Small intestine (tissue), 7 donors: ENCODE measurements around the gene ANKS1B. TPM values are rescaled to one million over a fixed set of nuclear protein-coding genes. Genes with fewer than 3 reads are reported as not detected.

Experiments
- DNase-seq, 2 donors: peaks; one replicate each; pipeline versions ENCODE4 v3.0.0 to v3.0.0-alpha.2; 2013
- FAIRE-seq: peaks from 2 replicates; lab custom pipeline; 2012; peaks lifted over from hg19 to GRCh38; lab: Jason Lieb, UNC
- H3K27ac ChIP-seq, 3 donors: one replicate each; pipeline ENCODE4 v1.5.1; 2013; ENCODE audit warnings: low read length in 2 of 3, mild to moderate bottlenecking in 2 of 3, control low read depth in 1 of 3, inconsistent platforms in 1 of 3, low read depth in 1 of 3, moderate library complexity in 1 of 3
- H3K27me3 ChIP-seq, 3 donors: one replicate each; pipeline ENCODE4 v1.6.1; 2013; ENCODE audit warnings: low read length in 3 of 3, inconsistent platforms in 1 of 3; ENCODE audit not compliant: control insufficient read depth in 3 of 3, insufficient read depth in 3 of 3
- H3K36me3 ChIP-seq, 3 donors: one replicate each; pipeline ENCODE4 v1.6.1; 2013; ENCODE audit warnings: low read length in 3 of 3, inconsistent platforms in 1 of 3, low read depth in 1 of 3, mild to moderate bottlenecking in 1 of 3, moderate library complexity in 1 of 3; ENCODE audit not compliant: control insufficient read depth in 3 of 3, insufficient read depth in 2 of 3
- H3K4me1 ChIP-seq, 3 donors: one replicate each; pipeline ENCODE4 v1.6.1; 2013; ENCODE audit warnings: low read length in 2 of 3, inconsistent platforms in 1 of 3, low read depth in 1 of 3, mild to moderate bottlenecking in 1 of 3, moderate library complexity in 1 of 3; ENCODE audit not compliant: control insufficient read depth in 3 of 3, insufficient read depth in 2 of 3
- H3K4me3 ChIP-seq, 3 donors: one replicate each; pipeline ENCODE4 v1.5.1; 2013; ENCODE audit warnings: low read length in 3 of 3, control low read depth in 1 of 3, inconsistent platforms in 1 of 3, low read depth in 1 of 3, mild to moderate bottlenecking in 1 of 3, moderate library complexity in 1 of 3
- H3K9me3 ChIP-seq, 2 donors: one replicate each; pipeline ENCODE4 v1.6.1; 2013; ENCODE audit warnings: low read depth in 1 of 2, low read length in 1 of 2; ENCODE audit not compliant: control insufficient read depth in 2 of 2, insufficient read depth in 1 of 2
- whole genome bisulfite sequencing, 3 donors: extraction: QIAGEN DNeasy Blood & Tissue Kit; methylation state at CpG; one replicate each; pipeline ENCODE4 v1.1.7; 2013; 5-methylcytosine and 5-hydroxymethylcytosine counted together
- polyA plus RNA-seq, 4 donors: library from polyadenylated mRNA; stranded (reverse) in 3 of 4; unstranded in 1 of 4; fragments of 200-250 nt in 3 of 4; fragments of 120-200 nt in 1 of 4; gene quantifications; one replicate each; pipeline versions ENCODE4 v1.2.1 to v1.2.3, GENCODE V29; 2013
- donor health status: healthy with polysubstance abuse.
- donor health status: control.
- donor health status: control.
- donor health status: Bipolar disorder and iron deficiency.
- donor health status: healthy.

ANKS1B gene
- polyA plus RNA-seq, 4 donors = 0.44 to 0.72 TPM; not detected in 2

DNA sequence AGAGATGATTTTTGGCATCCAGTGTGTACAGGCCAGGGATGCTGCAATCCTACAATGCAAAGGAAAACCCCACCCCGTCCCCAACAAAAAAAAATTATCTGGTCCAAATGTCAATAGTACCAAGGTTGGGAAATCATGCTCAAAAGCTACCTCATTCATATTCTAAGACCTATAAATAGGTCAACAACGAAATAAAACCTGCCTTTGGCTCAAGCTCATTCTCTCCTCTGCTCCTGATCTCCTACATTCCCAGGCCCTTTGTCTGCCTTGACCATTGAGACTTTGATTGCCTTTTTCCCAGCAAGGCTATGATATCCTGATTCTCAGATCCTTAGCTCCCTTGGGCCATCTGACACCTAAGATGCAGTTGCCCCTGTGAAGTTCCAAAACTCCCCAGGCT, 30.0 kb downstream of the ANKS1B start:
- FAIRE-seq (no peak), DNase-seq (no peak)
- H3K4me1 ChIP-seq = no peaks in the 10 kb centered on the region
- WGBS, 3 donors = 38 to 63% (median 48%) methylated on average over 2 of the region's 2 CpGs
- no peaks in the 10 kb centered on the region for H3K9me3 ChIP-seq
- H3K4me3 ChIP-seq = no peak overlapping the region
- H3K36me3 ChIP-seq = no peaks in the 10 kb centered on the region
- no peaks in the 10 kb centered on the region for H3K27me3 ChIP-seq
- no peak overlapping the region for H3K27ac ChIP-seq

GRCh38 chr12:99948370-99948769, 36.4 kb downstream of the ANKS1B start:
- H3K27me3 ChIP-seq = no peaks in the 10 kb centered on the region
- DNase-seq (no peak), FAIRE-seq (no peak)
- no peaks in the 10 kb centered on the region for H3K9me3 ChIP-seq
- H3K27ac ChIP-seq = no peak overlapping the region
- H3K36me3 ChIP-seq = no peaks in the 10 kb centered on the region
- H3K4me1 ChIP-seq = no peaks in the 10 kb centered on the region
- H3K4me3 ChIP-seq = no peak overlapping the region
- 83 to 89% (median 87%) methylated on average over 3 of the region's 3 CpGs for WGBS, 3 donors

- WGBS, 3 donors = 78 to 92% (median 83%) methylated on average over 1 of the region's 1 CpG
- FAIRE-seq = no peak
- H3K4me1 ChIP-seq = no peaks in the 10 kb centered on the region
- no peaks in the 10 kb centered on the region for H3K9me3 ChIP-seq
- no peak overlapping the region for H3K27ac ChIP-seq
- H3K27me3 ChIP-seq = no peaks in the 10 kb centered on the region
- H3K36me3 ChIP-seq = no peaks in the 10 kb centered on the region
- no peak overlapping the region for H3K4me3 ChIP-seq
- DNase-seq = no peak
These were observed 38.6 kb downstream of the ANKS1B start for GRCh38 chr12:99946131-99946530.

DNA sequence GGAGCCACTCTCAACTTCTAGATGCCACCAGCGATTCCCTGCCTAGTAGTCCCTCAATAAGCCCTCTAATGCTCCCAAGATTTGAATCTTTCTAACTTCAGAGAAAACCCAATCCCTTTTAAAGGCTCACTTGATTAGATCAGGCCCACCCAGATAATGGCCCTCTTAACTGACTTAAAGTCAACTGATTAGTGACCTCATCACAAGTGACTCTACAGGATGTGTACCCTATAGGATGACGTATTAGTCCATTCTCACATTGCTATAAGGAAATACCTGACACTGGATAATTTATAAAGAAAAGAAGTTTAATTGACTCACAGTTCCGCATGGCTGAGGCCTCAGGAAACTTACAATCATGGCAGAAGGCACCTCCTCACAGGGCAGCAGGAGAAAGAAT, 49.1 kb downstream of the ANKS1B start:
- no peak overlapping the region for H3K4me3 ChIP-seq
- no peak overlapping the region for H3K27ac ChIP-seq
- H3K4me1 ChIP-seq = no peaks in the 10 kb centered on the region
- FAIRE-seq = no peak
- H3K9me3 ChIP-seq = no peaks in the 10 kb centered on the region
- H3K36me3 ChIP-seq = no peaks in the 10 kb centered on the region
- WGBS, 3 donors = 76 to 82% (median 80%) methylated on average over 3 of the region's 3 CpGs
- no peak for DNase-seq
- no peaks in the 10 kb centered on the region for H3K27me3 ChIP-seq

DNA sequence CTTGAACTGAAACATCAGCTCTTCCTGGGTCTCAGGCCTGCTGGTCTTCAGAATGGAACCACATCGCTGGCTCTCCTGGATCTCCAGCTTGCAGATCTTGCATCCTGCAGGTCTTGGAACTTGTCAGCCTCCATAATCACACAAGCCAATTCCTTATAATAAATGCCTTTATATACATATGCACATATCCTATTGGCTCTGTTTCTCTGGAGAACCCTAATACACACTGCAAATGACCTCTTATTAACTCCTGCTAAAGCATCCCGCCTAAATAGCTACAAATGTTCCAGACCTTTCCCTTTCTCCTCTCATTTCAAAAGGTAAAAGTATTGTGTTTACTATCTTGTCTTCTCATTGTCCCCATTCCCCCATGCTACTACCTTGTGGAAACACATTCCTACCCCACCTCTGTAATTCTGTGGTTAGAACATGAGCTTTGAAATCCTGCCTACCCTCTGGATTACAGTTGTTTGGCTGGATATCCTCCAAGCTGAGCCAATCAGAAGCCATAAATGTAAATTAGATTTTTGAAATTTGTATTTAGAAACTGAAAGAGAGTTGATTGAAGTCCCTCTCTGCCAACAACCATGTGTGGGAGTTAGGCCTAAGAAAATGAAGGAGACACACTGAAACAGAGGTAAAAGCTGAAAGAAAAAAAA, 58.1 kb downstream of the ANKS1B start:
- DNase-seq = no peak
- Histone ChIP-seq H3K27ac (no peak overlapping the region), H3K4me3 (no peak overlapping the region), H3K27me3 (no peaks in the 10 kb centered on the region), H3K36me3 (no peaks in the 10 kb centered on the region), H3K9me3 (no peaks in the 10 kb centered on the region), H3K4me1 (no peaks in the 10 kb centered on the region)
- 75 to 91% (median 89%) methylated on average over 2 of the region's 2 CpGs for WGBS, 3 donors
- FAIRE-seq = no peak

- no peak overlapping the region for H3K27ac ChIP-seq
- no peaks in the 10 kb centered on the region for H3K4me1 ChIP-seq
- DNase-seq = no peak
- FAIRE-seq = no peak
- H3K27me3 ChIP-seq = no peaks in the 10 kb centered on the region
- no peak overlapping the region for H3K4me3 ChIP-seq
- H3K36me3 ChIP-seq = no peaks in the 10 kb centered on the region
- WGBS, 3 donors = 81 to 89% (median 84%) methylated on average over 5 of the region's 5 CpGs
- no peaks in the 10 kb centered on the region for H3K9me3 ChIP-seq
These were observed 64.3 kb downstream of the ANKS1B start for GRCh38 chr12:99920353-99920960.

- DNase-seq = no peak
- H3K4me1 ChIP-seq = no peaks in the 10 kb centered on the region
- no peak for FAIRE-seq
- H3K4me3 ChIP-seq = no peak overlapping the region
- H3K9me3 ChIP-seq = no peaks in the 10 kb centered on the region
- H3K27ac ChIP-seq = no peak overlapping the region
- no peaks in the 10 kb centered on the region for H3K27me3 ChIP-seq
- no peaks in the 10 kb centered on the region for H3K36me3 ChIP-seq
- 87 to 92% (median 89%) methylated on average over 5 of the region's 5 CpGs for WGBS, 3 donors
These were observed 66.9 kb downstream of the ANKS1B start for GRCh38 chr12:99917711-99918402.

GRCh38 chr12:99916555-99916954, 68.2 kb downstream of the ANKS1B start:
- no peak for DNase-seq
- 53 to 76% (median 74%) methylated on average over 3 of the region's 3 CpGs for WGBS, 3 donors
- Histone ChIP-seq H3K27me3 (no peaks in the 10 kb centered on the region), H3K4me3 (no peak overlapping the region), H3K4me1 (no peaks in the 10 kb centered on the region), H3K27ac (no peak overlapping the region), H3K9me3 (no peaks in the 10 kb centered on the region), H3K36me3 (no peaks in the 10 kb centered on the region)
- no peak for FAIRE-seq
